Vagina (tissue), 2 donors: ENCODE data around the gene RAB8A.

Source experiments
- CTCF ChIP-seq, 3 experiments: fragments of 450-650 bp in 2 of 3; fragments of 200-600 bp in 1 of 3; sonication (generic) in 1 of 3; IDR thresholded peaks; one replicate each; pipeline ENCODE4 v1.5.1; 2017 to 2019; ENCODE audit warnings: antibody characterized with exemption in 3 of 3, mild to moderate bottlenecking in 2 of 3, moderate library complexity in 2 of 3
- POLR2A ChIP-seq, 2 donors: fragments of 450-650 bp; IDR thresholded peaks; one replicate each; pipeline ENCODE4 v1.6.1; 2017; ENCODE audit warnings: antibody characterized with exemption in 2 of 2, mild to moderate bottlenecking in 2 of 2, moderate library complexity in 2 of 2
- POLR2AphosphoS5 ChIP-seq, 2 donors: sonication (generic); formaldehyde crosslinking; IDR thresholded peaks; one replicate each; pipeline ENCODE4 v1.9.0; 2017; ENCODE audit warnings: antibody characterized with exemption in 2 of 2, mild to moderate bottlenecking in 2 of 2, low read depth in 1 of 2; ENCODE audit not compliant: insufficient read depth in 1 of 2

GRCh38 chr19:16155128-16155527 is 43.4 kb downstream of the RAB8A start:
- TF ChIP-seq POLR2A (IDR thresholded peaks at IDR 0.05): no peak
- no peak for TF ChIP-seq CTCF (IDR thresholded peaks at IDR 0.05)
- TF ChIP-seq POLR2AphosphoS5 (IDR thresholded peaks at IDR 0.05; ENCODE audit: insufficient read depth in 1 of 2, low read depth in 1 of 2): no peak
